H1 (cell line): ENCODE measurements around the gene ZNF791. TPM values are rescaled to one million over a fixed set of nuclear protein-coding genes. Genes with fewer than 3 reads are reported as not detected.

Experiments used
- CTCF ChIA-PET: fragments of 300-600 bp; sonication (Branson Sonifier 250); formaldehyde crosslinking; loops from one replicate; lab custom pipeline; 2021; ENCODE audit not compliant: partially characterized antibody; lab: Charles Lee
- POLR2A ChIA-PET: fragments of 300-600 bp; sonication (Branson Sonifier 250); formaldehyde crosslinking; loops from one replicate; lab custom pipeline; 2021; ENCODE audit warnings: inconsistent platforms; ENCODE audit not compliant: partially characterized antibody; lab: Charles Lee
- DNase-seq, 2 experiments: peaks; one replicate each; pipeline versions ENCODE4 v3.0.0 to v3.0.0-alpha.2; 2010 to 2022; ENCODE audit warnings: low spot score in 2 of 2, low read depth in 1 of 2, mixed read lengths in 1 of 2
- FAIRE-seq: peaks from 2 replicates; lab custom pipeline; 2011; peaks lifted over from hg19 to GRCh38; lab: Jason Lieb, UNC
- H2AFZ ChIP-seq: 2 replicates; pipeline ENCODE4 v1.8.1; 2012; ENCODE audit warnings: low read length, inconsistent platforms
- H2AK5ac ChIP-seq: 2 replicates; pipeline ENCODE4 v1.6.1; 2013; ENCODE audit warnings: low read depth, low read length
- H2BK120ac ChIP-seq: replicated peaks from 2 replicates; pipeline ENCODE3; 2013; ENCODE audit warnings: low read depth, low read length, inconsistent platforms
- H2BK12ac ChIP-seq: 2 replicates; pipeline ENCODE4 v1.6.1; 2013; ENCODE audit warnings: low read depth, low read length
- H2BK15ac ChIP-seq: 2 replicates; pipeline ENCODE4 v1.6.1; 2013; ENCODE audit warnings: low read length
- H2BK20ac ChIP-seq: 2 replicates; pipeline ENCODE4 v1.6.1; 2013; ENCODE audit warnings: low read length
- H2BK5ac ChIP-seq: 2 replicates; pipeline ENCODE4 v1.6.1; 2013; ENCODE audit warnings: low read depth, low read length
- H3K14ac ChIP-seq: 2 replicates; pipeline ENCODE4 v1.6.1; 2013; ENCODE audit warnings: inconsistent platforms; ENCODE audit not compliant: insufficient read length
- H3K18ac ChIP-seq: 2 replicates; pipeline ENCODE4 v1.6.1; 2013; ENCODE audit warnings: low read length; ENCODE audit errors: extremely low read depth
- H3K23ac ChIP-seq: 2 replicates; pipeline ENCODE4 v1.6.1; 2013; ENCODE audit warnings: inconsistent platforms; ENCODE audit not compliant: insufficient read length
- H3K23me2 ChIP-seq: 2 replicates; pipeline ENCODE4 v1.6.1; 2013; ENCODE audit warnings: low read depth, low read length
- H3K27ac ChIP-seq: 2 replicates; pipeline ENCODE4 v1.6.1; 2011; ENCODE audit warnings: low read depth, low read length, inconsistent platforms
- H3K27me3 ChIP-seq, 4 experiments: replicated peaks in 1 of 4; 1 replicate in 1 of 4; 2 replicates in 3 of 4; pipeline versions ENCODE4 v1.6.1 to v1.8.1; 2011 to 2013; ENCODE audit warnings: low read length in 3 of 4, mild to moderate bottlenecking in 3 of 4, inconsistent platforms in 2 of 4, mixed read lengths in 2 of 4, moderate library complexity in 1 of 4; ENCODE audit not compliant: control insufficient read depth in 3 of 4, insufficient read depth in 3 of 4; ENCODE audit errors: extremely low read depth in 1 of 4
- H3K36me3 ChIP-seq, 4 experiments: 2 replicates each; pipeline versions ENCODE4 v1.6.1 to v1.8.1; 2011 to 2013; ENCODE audit warnings: mild to moderate bottlenecking in 4 of 4, low read length in 3 of 4, moderate library complexity in 2 of 4, control low read depth in 1 of 4, inconsistent platforms in 1 of 4; ENCODE audit not compliant: insufficient read depth in 4 of 4, control insufficient read depth in 2 of 4
- H3K4ac ChIP-seq: replicated peaks from 2 replicates; pipeline ENCODE3; 2013; ENCODE audit warnings: low read length, low read depth, mixed read lengths, inconsistent platforms; ENCODE audit not compliant: insufficient read length
- H3K4me1 ChIP-seq, 4 experiments: replicated peaks in 1 of 4; 1 replicate in 1 of 4; 2 replicates in 3 of 4; pipeline versions ENCODE4 v1.6.1 to v1.8.1; 2011 to 2013; ENCODE audit warnings: low read length in 3 of 4, inconsistent platforms in 2 of 4, mixed read lengths in 1 of 4; ENCODE audit not compliant: insufficient read depth in 4 of 4, control insufficient read depth in 3 of 4
- H3K4me2 ChIP-seq, 2 experiments: 2 replicates each; pipeline versions ENCODE4 v1.6.1 to v1.8.1; 2011 to 2013; ENCODE audit warnings: low read depth in 2 of 2, low read length in 2 of 2, control low read depth in 1 of 2, inconsistent platforms in 1 of 2, mild to moderate bottlenecking in 1 of 2; ENCODE audit not compliant: insufficient read depth in 1 of 2
- H3K4me3 ChIP-seq, 4 experiments: fragments of 200-600, 300-600 bp in 1 of 4; sonication (generic), shearing (Covaris generic), sonication (Bioruptor Twin) in 1 of 4; 2 replicates each; pipeline versions ENCODE4 v1.5.1 to v1.8.1; 2011 to 2016; ENCODE audit warnings: low read length in 4 of 4, low read depth in 3 of 4, control low read depth in 2 of 4, inconsistent platforms in 2 of 4, mild to moderate bottlenecking in 2 of 4, mixed read lengths in 1 of 4, moderate library complexity in 1 of 4; ENCODE audit not compliant: insufficient read depth in 2 of 4; ENCODE audit errors: extremely low read depth in 1 of 4
- H3K56ac ChIP-seq: replicated peaks from 2 replicates; pipeline ENCODE3; 2013; ENCODE audit warnings: low read depth, mild to moderate bottlenecking, mixed read lengths, low read length, inconsistent platforms; ENCODE audit not compliant: insufficient read length
- H3K79me1 ChIP-seq: 2 replicates; pipeline ENCODE4 v1.6.1; 2013; ENCODE audit warnings: low read depth, low read length, control low read depth
- H3K79me2 ChIP-seq, 2 experiments: 2 replicates each; pipeline versions ENCODE4 v1.6.1 to v1.8.1; 2012 to 2013; ENCODE audit warnings: low read length in 2 of 2, mild to moderate bottlenecking in 2 of 2, inconsistent platforms in 1 of 2; ENCODE audit not compliant: insufficient read depth in 2 of 2, control insufficient read depth in 1 of 2
- H3K9ac ChIP-seq, 4 experiments: replicated peaks in 1 of 4; 1 replicate in 1 of 4; 2 replicates in 3 of 4; pipeline versions ENCODE4 v1.6.1 to v1.8.1; 2011 to 2013; ENCODE audit warnings: low read depth in 3 of 4, low read length in 3 of 4, control low read depth in 2 of 4, mild to moderate bottlenecking in 2 of 4, moderate library complexity in 2 of 4, inconsistent platforms in 1 of 4; ENCODE audit errors: extremely low read depth in 1 of 4
- H3K9me3 ChIP-seq, 2 experiments: 2 replicates each; pipeline versions ENCODE4 v1.6.1 to v1.8.1; 2012 to 2013; ENCODE audit warnings: mild to moderate bottlenecking in 2 of 2, moderate library complexity in 2 of 2, control low read depth in 1 of 2, inconsistent platforms in 1 of 2, low read depth in 1 of 2, low read length in 1 of 2, mixed read lengths in 1 of 2; ENCODE audit not compliant: insufficient read depth in 2 of 2
- H4K20me1 ChIP-seq, 2 experiments: replicated peaks in 1 of 2; 2 replicates each; pipeline versions ENCODE3 to v1.8.1; 2011 to 2013; ENCODE audit warnings: inconsistent platforms in 2 of 2, low read length in 2 of 2, mild to moderate bottlenecking in 1 of 2; ENCODE audit not compliant: insufficient read depth in 2 of 2, control insufficient read depth in 1 of 2
- H4K5ac ChIP-seq: 2 replicates; pipeline ENCODE4 v1.6.1; 2013; ENCODE audit warnings: low read length, low read depth, mixed read lengths, inconsistent platforms; ENCODE audit not compliant: insufficient read length
- H4K8ac ChIP-seq: 2 replicates; pipeline ENCODE4 v1.8.0; 2013; ENCODE audit warnings: mild to moderate bottlenecking, moderate library complexity, low read length, inconsistent platforms; ENCODE audit not compliant: insufficient read depth; ENCODE audit errors: extremely low read depth
- H4K91ac ChIP-seq: replicated peaks from 2 replicates; pipeline ENCODE3; 2013; ENCODE audit warnings: low read length, mixed read lengths, inconsistent platforms; ENCODE audit not compliant: insufficient read length
- CREB1 ChIP-seq: IDR thresholded peaks from 2 replicates; pipeline ENCODE4 v1.6.1; 2012; ENCODE audit warnings: inconsistent platforms
- KDM1A ChIP-seq: fragments of 200-600, 300-600 bp; sonication (generic); IDR thresholded peaks from 2 replicates; pipeline ENCODE4 v1.7.1; 2016; ENCODE audit warnings: mild to moderate bottlenecking, low read length, borderline replicate concordance
- POLR2A ChIP-seq, 2 experiments: IDR thresholded peaks; 1 replicate in 1 of 2; 2 replicates in 1 of 2; pipeline ENCODE4 v1.6.1; 2011; ENCODE audit warnings: low read depth in 2 of 2, low read length in 2 of 2, mild to moderate bottlenecking in 2 of 2; ENCODE audit errors: control extremely low read depth in 1 of 2
- SIN3A ChIP-seq, 2 experiments: IDR thresholded peaks in 1 of 2; conservative IDR thresholded peaks in 1 of 2; 2 replicates each; pipeline ENCODE4 v1.6.1; 2011 to 2012; ENCODE audit warnings: low read length in 2 of 2, improper control_type of control experiment in 1 of 2, low read depth in 1 of 2, mild to moderate bottlenecking in 1 of 2
- SP1 ChIP-seq: IDR thresholded peaks from 2 replicates; pipeline ENCODE4 v1.6.1; 2011; ENCODE audit warnings: low read depth, low read length
- TAF7 ChIP-seq: optimal IDR thresholded peaks from 2 replicates; pipeline ENCODE3; 2011; ENCODE audit warnings: low read depth, mild to moderate bottlenecking, inconsistent platforms, low read length, moderate library complexity, borderline replicate concordance
- TEAD4 ChIP-seq: IDR thresholded peaks from 2 replicates; pipeline ENCODE4 v1.6.1; 2012; ENCODE audit warnings: low read depth, low read length, inconsistent platforms, mixed read lengths
- WGBS, 2 experiments: shearing (Covaris generic) in 1 of 2; methylation state at CpG; one replicate each; pipeline versions ENCODE4 v1.1.6 to v1.1.7; 2013 to 2015; ENCODE audit warnings: low lambda C conversion rate in 2 of 2, mixed read lengths in 2 of 2, inconsistent platforms in 1 of 2, low coverage in 1 of 2, missing lambda C conversion rate in 1 of 2; ENCODE audit not compliant: insufficient replicate concordance in 2 of 2, insufficient coverage in 1 of 2, insufficient read length in 1 of 2; ENCODE audit errors: extremely low coverage in 1 of 2, missing lambda C conversion rate in 1 of 2; 5-methylcytosine and 5-hydroxymethylcytosine counted together
- long read RNA-seq, 2 experiments: library from RNA in 1 of 2; library from capped mRNA in 1 of 2; stranded (forward); transcript quantifications; one replicate each; pipeline ENCODE4 v2.0.0, GENCODE V29; 2021; ENCODE audit warnings: inconsistent platforms in 1 of 2
- polyA minus RNA-seq, 3 experiments: library from RNA; depleted of rRNA, polyadenylated mRNA; stranded (reverse); fragments of >200 nt; gene quantifications; 1 replicate in 2 of 3; 2 replicates in 1 of 3; pipeline ENCODE4 v1.2.3, GENCODE V29; 2011
- polyA plus RNA-seq, 7 experiments: library from polyadenylated mRNA; depleted of rRNA in 3 of 7; stranded (reverse) in 5 of 7; unstranded in 2 of 7; fragments of >200 nt in 5 of 7; fragments of 200-250 nt in 2 of 7; gene quantifications; 1 replicate in 5 of 7; 2 replicates in 1 of 7; 4 replicates in 1 of 7; pipeline versions ENCODE4 v1.2.1 to v1.2.3, GENCODE V29; 2011 to 2013; ENCODE audit warnings: missing spikeins in 2 of 7, mixed read lengths in 2 of 7
- total RNA-seq: library from RNA; stranded (reverse); fragmentation: NEBNext Ultra II Directional; extraction: Animal tissue kit (Norgen Biotek cat#: 25700); gene quantifications from 2 replicates; pipeline ENCODE4 v1.2.1, GENCODE V29; 2021

Gene ZNF791
- total RNA-seq (18.6 and 20.1 TPM in 2 replicates), polyA plus RNA-seq (2011; rRNA removed) (3.1 and 4.1 TPM in 2 replicates), polyA minus RNA-seq (2011; rRNA and poly(A)+ RNA removed) (9.6 and 15.5 TPM in 2 replicates)
- polyA plus RNA-seq (2011; cell fraction: cytosol; rRNA removed) = 5.3 TPM
- 3.8 TPM for polyA plus RNA-seq (2011; cell fraction: nucleus; rRNA removed)
- 6.1 to 13.6 TPM (median 9.8 TPM) in 4 replicates for polyA plus RNA-seq (2012, experiment 1 of 2)
- polyA plus RNA-seq (2012, experiment 2 of 2) = 0.85 TPM
- 16.6 TPM for polyA plus RNA-seq (2013, experiment 1 of 2)
- 16.9 TPM for polyA plus RNA-seq (2013, experiment 2 of 2)
- 31.8 TPM for polyA minus RNA-seq (2011; cell fraction: cytosol; rRNA and poly(A)+ RNA removed)
- polyA minus RNA-seq (2011; cell fraction: nucleus; rRNA and poly(A)+ RNA removed) = 16.3 TPM
- long read RNA-seq, experiment 1, full-length matches to known transcripts = 3 of 7 reads
- long read RNA-seq, experiment 1, partial matches to known transcripts = 0 of 7 reads
- long read RNA-seq, experiment 1, other reads (novel, unspliced or antisense) = 4 of 7 reads
- long read RNA-seq, experiment 2, full-length matches to known transcripts = 8 of 16 reads
- long read RNA-seq, experiment 2, partial matches to known transcripts = 0 of 16 reads
- long read RNA-seq, experiment 2, other reads (novel, unspliced or antisense) = 8 of 16 reads

DNA sequence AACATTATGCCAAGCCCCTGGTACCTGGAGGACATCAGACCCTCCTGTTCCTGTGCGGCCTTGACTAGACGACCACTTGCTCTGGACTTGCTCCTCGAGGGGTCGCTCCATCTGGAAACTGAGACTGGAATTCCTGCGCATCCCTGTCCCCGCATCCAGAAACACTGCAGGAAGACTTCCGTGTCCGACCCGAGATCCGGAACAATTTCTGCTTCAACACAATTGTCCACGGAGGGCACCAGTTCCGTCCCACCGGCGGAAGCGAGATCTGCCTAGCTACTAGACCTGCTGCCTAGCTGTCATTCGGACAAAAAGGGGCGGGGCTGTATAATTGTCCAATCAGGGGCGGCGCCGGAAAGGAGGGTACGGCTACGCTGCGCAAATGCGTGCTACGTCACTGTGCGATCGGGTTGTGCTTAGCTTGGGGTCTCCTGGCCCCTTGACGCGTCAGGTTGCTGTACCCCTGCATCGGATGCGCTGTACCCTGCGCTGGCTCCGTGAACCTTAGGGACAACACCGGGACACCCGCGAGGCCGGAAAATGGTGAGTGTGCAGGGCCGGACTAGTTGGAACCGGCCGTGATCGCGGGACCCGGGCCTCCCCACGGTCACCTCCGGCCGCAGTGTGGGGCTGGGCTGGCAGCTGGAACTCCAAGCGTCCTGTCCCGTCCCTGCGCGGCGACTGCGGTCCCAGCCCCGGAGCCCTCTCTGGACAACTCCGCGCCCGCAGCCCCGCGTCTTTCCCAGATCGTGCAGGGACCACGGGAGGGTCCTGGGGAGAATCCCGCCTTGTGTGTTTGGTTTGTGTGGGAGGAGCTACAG, at the start of gene ZNF791, which contains the start of gene ZNF490:
Gene ZNF791, plus strand, starts transcription at position 381 of the 821 bp plus-strand sequence. Its CDS starts 160 bp downstream, at position 541.
Gene ZNF490, minus strand, starts transcription at position 274 of the 821 bp plus-strand sequence. Its CDS starts 133 bp downstream, at position 141.
- Histone ChIP-seq H3K4me3 (peak within 1 kb of the TSS; percentile 50 to 96 (median 82)), H4K20me1 (peaks cover under 1 to 2% of the 10 kb centered on the region in 2 experiments)
- POLR2A ChIA-PET = interaction anchor here (0.6 to 1.6 kb wide), 20 partner anchors 8 to 1228 kb away, joined by 3 to 12 read pairs (median 4); partner anchors contain the start of genes DHPS, MAN2B1, WDR83 and ZNF442
- TF ChIP-seq SIN3A (conservative IDR thresholded peaks at IDR 0.05 in 1 of 2, IDR thresholded peaks at IDR 0.05 in 1 of 2; ENCODE audit: low read depth in 1 of 2, low read length in 2 of 2) (peak; percentile 95; a peak in 3 of 4 replicates), SP1 (peak; percentile 76), CREB1 (peak; percentile 94), TAF7 (peak; percentile 70), KDM1A (peak; percentile 56; the same call in 1 of the 2 replicates), TEAD4 (peak; percentile 65; the same call in 1 of the 2 replicates), POLR2A (IDR thresholded peaks at IDR 0.05; ENCODE audit: control extremely low read depth in 1 of 2, low read depth in 2 of 2, low read length in 2 of 2) (peak in 1 of 2 experiments; percentile 91; a peak in 2 of 3 replicates)

More for the DNA sequence above, at the start of gene ZNF791, which contains the start of gene ZNF490:
- Histone ChIP-seq H4K91ac (peak within 1 kb of the TSS; percentile 8), H2BK15ac (no peak within 1 kb of the TSS), H2AK5ac (no peak within 1 kb of the TSS), H3K23ac (no peak within 1 kb of the TSS), H3K4me1 (peaks cover 0 to 2% (median 0%) of the 10 kb centered on the region in 4 experiments; a peak in 1 of 7 replicates), H4K5ac (peak within 1 kb of the TSS; percentile 7), H3K18ac (peak within 1 kb of the TSS; percentile 56; the same call in 1 of the 2 replicates), H3K23me2 (no peaks in the 10 kb centered on the region), H3K27me3 (no peaks in the 10 kb centered on the region), H3K56ac (peak within 1 kb of the TSS; percentile 24), H2BK120ac (no peak within 1 kb of the TSS), H3K27ac (peak within 1 kb of the TSS; percentile 89), H2AFZ (peak within 1 kb of the TSS; percentile 63), H3K4ac (no peak within 1 kb of the TSS), H3K36me3 (peaks cover 2 to 10% (median 6%) of the 10 kb centered on the region in 4 experiments; a peak in 6 of 8 replicates), H2BK5ac (peak within 1 kb of the TSS; percentile 77), H3K79me2 (peaks cover 3 to 48% of the 10 kb centered on the region in 2 experiments; a peak in 3 of 4 replicates), H3K9me3 (no peaks in the 10 kb centered on the region), H4K8ac (peak within 1 kb of the TSS; percentile 90), H3K9ac (peak within 1 kb of the TSS; percentile 78 to 86 (median 82)), H3K79me1 (peaks cover 3% of the 10 kb centered on the region; the same call in 1 of the 2 replicates), H3K4me2 (peak within 1 kb of the TSS; percentile 64 to 85), H2BK20ac (no peak within 1 kb of the TSS), H3K14ac (no peak within 1 kb of the TSS), H2BK12ac (no peak within 1 kb of the TSS)
- 2% methylated on average over 52 of the region's 61 CpGs; no CpG with 5 or more reads in 1 of the 2 experiments for WGBS, 2 experiments
- CTCF ChIA-PET = interaction anchor here (0.6 to 1.5 kb wide), 7 partner anchors 29 to 307 kb away, joined by 3 to 6 read pairs (median 3); no protein-coding TSS in a partner anchor
- DNase-seq = peak; percentile 85 to 97
- peak; percentile 76 for FAIRE-seq
